ENCODE measurements around the gene CHRND. TPM values are rescaled to one million over a fixed set of nuclear protein-coding genes. Genes with fewer than 3 reads are reported as not detected.

CHRND gene
- total RNA-seq, 6 experiments from 2014 or later: not detected

- Mint-ChIP-seq H3K9me3 (no peaks in the 10 kb centered on the region), H3K36me3 (ENCODE audit: low read depth) (no peaks in the 10 kb centered on the region), H3K27me3 (ENCODE audit: insufficient read depth) (peaks cover 36% of the 10 kb centered on the region), H3K4me1 (ENCODE audit: low read depth) (no peaks in the 10 kb centered on the region), H3K4me3 (no peak overlapping the region), H3K27ac (no peak overlapping the region)
- no peak for TF ChIP-seq CTCF (IDR thresholded peaks at IDR 0.05)
- no peak for DNase-seq
Measured at GRCh38 chr2:232513353-232513752, 12.6 kb upstream of the CHRND start.

GRCh38 chr2:232515639-232516038, 10.3 kb upstream of the CHRND start:
- H3K4me3 Mint-ChIP-seq: no peak overlapping the region
- H3K27ac Mint-ChIP-seq: no peak overlapping the region
- no peaks in the 10 kb centered on the region for H3K4me1 Mint-ChIP-seq (ENCODE audit: low read depth)
- H3K9me3 Mint-ChIP-seq: no peaks in the 10 kb centered on the region
- no peaks in the 10 kb centered on the region for H3K36me3 Mint-ChIP-seq (ENCODE audit: low read depth)
- H3K27me3 Mint-ChIP-seq (ENCODE audit: insufficient read depth): peaks cover 48% of the 10 kb centered on the region
- TF ChIP-seq CTCF (IDR thresholded peaks at IDR 0.05): no peak
- no peak for DNase-seq

- Mint-ChIP-seq H3K27me3 (ENCODE audit: insufficient read depth) (peaks cover 48% of the 10 kb centered on the region), H3K27ac (no peak overlapping the region)
Measured at GRCh38 chr2:232516551-232516950, 9.4 kb upstream of the CHRND start.

GRCh38 chr2:232518844-232519243, 7.1 kb upstream of the CHRND start:
- no peak for TF ChIP-seq CTCF (IDR thresholded peaks at IDR 0.05)
- no peaks in the 10 kb centered on the region for H3K9me3 Mint-ChIP-seq
- H3K27ac Mint-ChIP-seq: no peak overlapping the region
- H3K27me3 Mint-ChIP-seq (ENCODE audit: insufficient read depth): peaks cover 43% of the 10 kb centered on the region
- no peaks in the 10 kb centered on the region for H3K36me3 Mint-ChIP-seq (ENCODE audit: low read depth)
- no peaks in the 10 kb centered on the region for H3K4me1 Mint-ChIP-seq (ENCODE audit: low read depth)
- DNase-seq: no peak
- H3K4me3 Mint-ChIP-seq: no peak overlapping the region

More at GRCh38 chr2:232516551-232516950, 9.4 kb upstream of the CHRND start:
- no peak for TF ChIP-seq CTCF (IDR thresholded peaks at IDR 0.05)
- H3K36me3 Mint-ChIP-seq (ENCODE audit: low read depth): no peaks in the 10 kb centered on the region
- no peaks in the 10 kb centered on the region for H3K9me3 Mint-ChIP-seq
- no peak overlapping the region for H3K4me3 Mint-ChIP-seq
- DNase-seq: no peak
- H3K4me1 Mint-ChIP-seq (ENCODE audit: low read depth): no peaks in the 10 kb centered on the region

- H3K9me3 Mint-ChIP-seq: no peaks in the 10 kb centered on the region
- no peaks in the 10 kb centered on the region for H3K36me3 Mint-ChIP-seq (ENCODE audit: low read depth)
- H3K4me3 Mint-ChIP-seq: no peak within 1 kb of the TSS
- no peak within 1 kb of the TSS for H3K27ac Mint-ChIP-seq
- no peak for DNase-seq
- peaks cover 43% of the 10 kb centered on the region for H3K27me3 Mint-ChIP-seq (ENCODE audit: insufficient read depth)
- no peaks in the 10 kb centered on the region for H3K4me1 Mint-ChIP-seq (ENCODE audit: low read depth)
- TF ChIP-seq CTCF (IDR thresholded peaks at IDR 0.05): no peak
Measured at GRCh38 chr2:232519581-232520438, 6.2 kb upstream of the CHRND start, which contains the start of gene PRSS56. Gene PRSS56 (plus strand): TSS chr2:232520388. CDS start chr2:232520599, 211 bp downstream.

Data from HFFc6 (cell line).